ENCODE results near the gene IGSF9B.

The IGSF9B gene

DNA sequence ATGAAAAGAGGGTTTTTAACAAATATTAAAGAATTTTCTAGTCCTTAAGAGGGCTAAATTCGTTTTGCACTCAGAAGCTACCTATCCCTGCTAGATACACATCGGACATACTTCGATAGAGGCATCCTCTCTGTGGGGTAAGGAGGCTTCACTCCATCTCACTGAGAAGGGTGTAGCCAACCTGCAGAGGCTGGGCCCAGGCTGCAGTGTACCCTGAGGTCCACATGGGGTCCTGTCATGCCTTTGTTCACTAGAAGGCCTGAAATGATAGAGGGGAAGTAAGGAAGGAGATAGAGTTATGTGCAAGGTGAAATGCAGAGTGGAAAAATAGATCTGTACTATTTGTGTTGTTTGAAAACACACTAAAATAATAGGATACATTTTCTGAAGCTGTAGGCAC, 45.6 kb downstream of the IGSF9B start (continued):
- TF ChIP-seq, protein P1, sequence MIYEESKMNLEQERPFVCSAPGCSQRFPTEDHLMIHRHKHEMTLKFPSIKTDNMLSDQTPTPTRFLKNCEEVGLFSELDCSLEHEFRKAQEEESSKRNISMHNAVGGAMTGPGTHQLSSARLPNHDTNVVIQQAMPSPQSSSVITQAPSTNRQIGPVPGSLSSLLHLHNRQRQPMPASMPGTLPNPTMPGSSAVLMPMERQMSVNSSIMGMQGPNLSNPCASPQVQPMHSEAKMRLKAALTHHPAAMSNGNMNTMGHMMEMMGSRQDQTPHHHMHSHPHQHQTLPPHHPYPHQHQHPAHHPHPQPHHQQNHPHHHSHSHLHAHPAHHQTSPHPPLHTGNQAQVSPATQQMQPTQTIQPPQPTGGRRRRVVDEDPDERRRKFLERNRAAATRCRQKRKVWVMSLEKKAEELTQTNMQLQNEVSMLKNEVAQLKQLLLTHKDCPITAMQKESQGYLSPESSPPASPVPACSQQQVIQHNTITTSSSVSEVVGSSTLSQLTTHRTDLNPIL (CRISPR knock-in tag; IDR thresholded peaks at IDR 0.05; ENCODE audit: low read depth) = no peak

GRCh38 chr11:133910101-133910500, 46.7 kb downstream of the IGSF9B start:
- ATAC-seq = no peak
- TF ChIP-seq BACH2 (CRISPR knock-in tag; IDR thresholded peaks at IDR 0.05; ENCODE audit: borderline replicate concordance) (no peak), ZNF565 (CRISPR knock-in tag; conservative IDR thresholded peaks at IDR 0.05; ENCODE audit: low read depth) (no peak), ISL1 (CRISPR knock-in tag; IDR thresholded peaks at IDR 0.05) (no peak), ZFP30 (CRISPR knock-in tag; IDR thresholded peaks at IDR 0.05) (no peak), RARB (CRISPR knock-in tag; IDR thresholded peaks at IDR 0.05) (no peak), OSR1 (CRISPR knock-in tag; IDR thresholded peaks at IDR 0.05) (no peak), ARNTL (CRISPR knock-in tag; IDR thresholded peaks at IDR 0.05; ENCODE audit: borderline replicate concordance, low read depth) (no peak), GLIS3 (CRISPR knock-in tag; IDR thresholded peaks at IDR 0.05) (no peak), ZFP3 (CRISPR knock-in tag; IDR thresholded peaks at IDR 0.05) (no peak), TOX (CRISPR knock-in tag; IDR thresholded peaks at IDR 0.05; ENCODE audit: borderline replicate concordance) (no peak)
- TF ChIP-seq, protein P2, sequence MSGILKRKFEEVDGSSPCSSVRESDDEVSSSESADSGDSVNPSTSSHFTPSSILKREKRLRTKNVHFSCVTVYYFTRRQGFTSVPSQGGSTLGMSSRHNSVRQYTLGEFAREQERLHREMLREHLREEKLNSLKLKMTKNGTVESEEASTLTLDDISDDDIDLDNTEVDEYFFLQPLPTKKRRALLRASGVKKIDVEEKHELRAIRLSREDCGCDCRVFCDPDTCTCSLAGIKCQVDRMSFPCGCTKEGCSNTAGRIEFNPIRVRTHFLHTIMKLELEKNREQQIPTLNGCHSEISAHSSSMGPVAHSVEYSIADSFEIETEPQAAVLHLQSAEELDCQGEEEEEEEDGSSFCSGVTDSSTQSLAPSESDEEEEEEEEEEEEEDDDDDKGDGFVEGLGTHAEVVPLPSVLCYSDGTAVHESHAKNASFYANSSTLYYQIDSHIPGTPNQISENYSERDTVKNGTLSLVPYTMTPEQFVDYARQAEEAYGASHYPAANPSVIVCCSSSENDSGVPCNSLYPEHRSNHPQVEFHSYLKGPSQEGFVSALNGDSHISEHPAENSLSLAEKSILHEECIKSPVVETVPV (CRISPR knock-in tag; IDR thresholded peaks at IDR 0.05) = no peak

GRCh38 chr11:133908827-133909226, 47.9 kb downstream of the IGSF9B start:
- ATAC-seq = no peak

More at GRCh38 chr11:133908827-133909226, 47.9 kb downstream of the IGSF9B start:
- TF ChIP-seq ESRRG (CRISPR knock-in tag; IDR thresholded peaks at IDR 0.05) (no peak), BACH2 (CRISPR knock-in tag; IDR thresholded peaks at IDR 0.05; ENCODE audit: borderline replicate concordance) (no peak), ZNF70 (CRISPR knock-in tag; IDR thresholded peaks at IDR 0.05) (no peak), OSR1 (CRISPR knock-in tag; IDR thresholded peaks at IDR 0.05) (no peak), ZNF565 (CRISPR knock-in tag; conservative IDR thresholded peaks at IDR 0.05; ENCODE audit: low read depth) (no peak), CSDC2 (CRISPR knock-in tag; IDR thresholded peaks at IDR 0.05) (no peak), ZFP30 (CRISPR knock-in tag; IDR thresholded peaks at IDR 0.05) (no peak), ZFP3 (CRISPR knock-in tag; IDR thresholded peaks at IDR 0.05) (no peak), ISL1 (CRISPR knock-in tag; IDR thresholded peaks at IDR 0.05) (no peak), ZC3H10 (CRISPR knock-in tag; IDR thresholded peaks at IDR 0.05) (no peak), TCF4 (CRISPR knock-in tag; IDR thresholded peaks at IDR 0.05; ENCODE audit: borderline replicate concordance) (no peak), SNAI2 (CRISPR knock-in tag; IDR thresholded peaks at IDR 0.05) (no peak), ARNTL (CRISPR knock-in tag; IDR thresholded peaks at IDR 0.05; ENCODE audit: borderline replicate concordance, low read depth) (no peak), TSHZ2 (CRISPR knock-in tag; IDR thresholded peaks at IDR 0.05) (no peak), GLIS3 (CRISPR knock-in tag; IDR thresholded peaks at IDR 0.05) (no peak), PPARA (CRISPR knock-in tag; IDR thresholded peaks at IDR 0.05; ENCODE audit: borderline replicate concordance) (no peak), ZNF8 (CRISPR knock-in tag; IDR thresholded peaks at IDR 0.05) (no peak)
- TF ChIP-seq, protein P3, sequence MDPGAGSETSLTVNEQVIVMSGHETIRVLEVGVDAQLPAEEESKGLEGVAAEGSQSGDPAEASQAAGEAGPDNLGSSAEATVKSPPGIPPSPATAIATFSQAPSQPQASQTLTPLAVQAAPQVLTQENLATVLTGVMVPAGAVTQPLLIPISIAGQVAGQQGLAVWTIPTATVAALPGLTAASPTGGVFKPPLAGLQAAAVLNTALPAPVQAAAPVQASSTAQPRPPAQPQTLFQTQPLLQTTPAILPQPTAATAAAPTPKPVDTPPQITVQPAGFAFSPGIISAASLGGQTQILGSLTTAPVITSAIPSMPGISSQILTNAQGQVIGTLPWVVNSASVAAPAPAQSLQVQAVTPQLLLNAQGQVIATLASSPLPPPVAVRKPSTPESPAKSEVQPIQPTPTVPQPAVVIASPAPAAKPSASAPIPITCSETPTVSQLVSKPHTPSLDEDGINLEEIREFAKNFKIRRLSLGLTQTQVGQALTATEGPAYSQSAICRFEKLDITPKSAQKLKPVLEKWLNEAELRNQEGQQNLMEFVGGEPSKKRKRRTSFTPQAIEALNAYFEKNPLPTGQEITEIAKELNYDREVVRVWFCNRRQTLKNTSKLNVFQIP (CRISPR knock-in tag; IDR thresholded peaks at IDR 0.05; ENCODE audit: borderline replicate concordance, low read depth) = no peak
- TF ChIP-seq, protein P2 (CRISPR knock-in tag; IDR thresholded peaks at IDR 0.05) = no peak
